Stimulated activated CD8-positive, alpha-beta memory T cell treated with anti-CD3 and anti-CD28 coated beads, Interleukin-15, amount 100 ng/mL, for 1 hour (primary cell): ENCODE results near the gene SNRPA1.

Experiments
- DNase-seq: peaks from one replicate; pipeline ENCODE4 v3.0.0-alpha.2; 2020; ENCODE audit warnings: low read depth

The SNRPA1 gene

DNA sequence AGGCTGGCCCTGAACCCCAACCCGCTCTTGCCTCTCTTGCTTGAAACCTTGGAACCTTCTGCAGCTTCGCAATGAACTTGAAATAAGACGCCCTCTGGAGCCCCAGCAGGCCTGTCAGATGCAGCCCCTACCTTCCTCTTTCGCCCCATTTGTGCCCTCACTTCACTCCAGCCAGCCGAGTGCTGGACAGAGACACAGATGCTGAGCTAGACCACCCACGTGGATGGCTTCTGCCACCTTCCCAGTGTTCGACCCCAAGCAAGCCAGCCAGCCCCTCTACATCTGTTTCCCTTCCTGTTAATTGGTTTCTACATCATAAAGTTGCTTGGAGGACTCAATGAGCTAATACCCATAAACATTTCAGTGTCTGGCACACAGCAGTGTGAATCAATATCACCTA, 23.8 kb upstream of the SNRPA1 start:
- no peak for DNase-seq

DNA sequence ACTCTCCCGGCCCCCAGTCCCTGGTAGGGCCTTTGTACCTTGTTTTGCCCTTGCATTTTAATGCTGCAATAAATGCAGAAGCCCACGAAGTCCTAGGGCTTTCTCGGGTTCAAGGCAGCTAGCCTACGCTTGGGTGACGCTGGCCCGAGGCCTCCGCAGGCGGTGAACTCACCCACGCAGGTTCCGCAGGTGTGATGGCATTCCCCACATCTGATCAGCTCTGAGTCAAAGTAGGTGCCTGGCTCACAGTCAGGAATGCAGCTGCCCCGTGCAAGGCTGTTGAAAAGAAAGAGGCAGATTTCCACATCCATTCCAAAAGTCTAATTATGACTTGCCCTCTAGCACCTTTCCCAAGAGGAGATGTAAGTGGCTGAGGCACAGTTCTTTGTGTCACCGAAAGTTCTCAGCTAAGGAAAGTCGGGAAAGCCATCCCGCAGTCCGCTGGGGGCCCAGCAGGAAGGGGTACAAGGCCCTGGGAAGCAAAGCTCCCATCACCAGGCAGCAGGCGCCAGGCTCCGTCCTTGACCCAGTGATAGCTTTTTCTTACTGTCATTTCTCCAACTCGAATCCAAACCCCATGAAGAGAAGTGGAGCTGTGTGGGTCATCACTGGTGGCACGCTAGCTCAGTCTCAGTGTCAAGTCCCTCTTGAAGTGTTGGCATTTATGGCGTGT, 23.2 kb upstream of the SNRPA1 start:
- no peak for DNase-seq

DNA sequence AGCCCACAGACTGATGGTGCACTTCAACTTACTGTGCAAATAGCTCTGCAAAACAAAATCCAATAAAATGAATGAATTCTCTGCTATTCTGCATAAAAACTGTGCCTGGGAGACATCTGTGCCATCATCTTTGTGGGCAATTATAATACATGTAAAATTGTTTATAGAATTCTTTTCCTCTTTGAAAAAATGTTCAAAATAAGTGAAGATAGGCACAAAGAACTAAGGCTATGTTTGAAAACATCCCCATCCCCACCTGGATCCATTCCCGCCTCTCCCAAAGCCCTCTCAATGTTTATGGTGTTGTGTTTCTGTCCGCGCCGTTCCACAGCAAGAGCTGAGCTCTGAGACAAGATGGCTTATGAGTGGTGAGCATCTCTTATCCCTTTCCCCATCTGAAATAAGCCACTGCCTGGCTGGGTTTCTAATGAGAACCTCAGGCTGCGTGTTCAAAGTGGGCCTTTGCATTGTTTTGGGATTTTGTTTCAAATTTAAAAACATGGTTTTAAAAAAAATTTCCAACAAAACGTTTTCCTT, 22.4 kb upstream of the SNRPA1 start:
- no peak for DNase-seq

DNA sequence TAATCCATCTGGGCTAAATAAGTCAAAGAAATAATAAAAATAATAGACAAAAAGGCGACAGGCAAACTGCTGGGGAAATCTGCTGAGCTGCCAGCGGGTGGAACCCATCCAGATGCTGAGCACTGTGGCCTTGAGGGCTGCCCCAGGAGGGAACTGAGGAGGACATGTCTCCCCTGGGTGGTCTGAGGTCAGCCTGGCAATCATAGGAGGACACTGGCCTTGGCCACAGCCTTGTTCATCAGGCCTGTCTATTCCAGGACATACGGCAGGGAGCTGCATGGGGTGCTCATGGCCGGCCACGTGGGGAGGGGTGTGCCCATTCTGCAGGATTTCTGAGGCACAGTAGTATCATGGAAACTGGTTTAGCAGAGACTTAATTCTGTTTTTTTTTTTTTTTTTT, 21.5 kb upstream of the SNRPA1 start:
- no peak for DNase-seq

DNA sequence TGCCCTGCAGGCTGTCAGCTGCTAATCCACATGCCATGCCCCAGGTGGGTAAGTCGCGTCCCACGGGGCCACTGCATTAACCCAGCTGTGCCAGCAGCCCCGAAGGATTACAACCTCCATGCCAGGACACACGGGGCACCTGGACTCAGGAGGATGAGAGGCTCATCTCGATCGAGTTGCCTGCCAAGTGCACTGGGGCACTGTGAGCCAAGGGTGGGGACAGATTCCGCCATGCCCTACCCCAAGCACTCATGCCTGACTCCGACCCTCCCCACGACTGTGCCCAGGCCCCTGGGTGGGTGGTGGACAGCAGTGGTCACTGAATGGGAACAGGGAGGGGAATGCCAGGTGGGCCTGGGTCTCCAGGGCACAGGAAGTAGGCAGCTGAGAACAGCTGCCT, 20.7 kb upstream of the SNRPA1 start:
- no peak for DNase-seq

DNA sequence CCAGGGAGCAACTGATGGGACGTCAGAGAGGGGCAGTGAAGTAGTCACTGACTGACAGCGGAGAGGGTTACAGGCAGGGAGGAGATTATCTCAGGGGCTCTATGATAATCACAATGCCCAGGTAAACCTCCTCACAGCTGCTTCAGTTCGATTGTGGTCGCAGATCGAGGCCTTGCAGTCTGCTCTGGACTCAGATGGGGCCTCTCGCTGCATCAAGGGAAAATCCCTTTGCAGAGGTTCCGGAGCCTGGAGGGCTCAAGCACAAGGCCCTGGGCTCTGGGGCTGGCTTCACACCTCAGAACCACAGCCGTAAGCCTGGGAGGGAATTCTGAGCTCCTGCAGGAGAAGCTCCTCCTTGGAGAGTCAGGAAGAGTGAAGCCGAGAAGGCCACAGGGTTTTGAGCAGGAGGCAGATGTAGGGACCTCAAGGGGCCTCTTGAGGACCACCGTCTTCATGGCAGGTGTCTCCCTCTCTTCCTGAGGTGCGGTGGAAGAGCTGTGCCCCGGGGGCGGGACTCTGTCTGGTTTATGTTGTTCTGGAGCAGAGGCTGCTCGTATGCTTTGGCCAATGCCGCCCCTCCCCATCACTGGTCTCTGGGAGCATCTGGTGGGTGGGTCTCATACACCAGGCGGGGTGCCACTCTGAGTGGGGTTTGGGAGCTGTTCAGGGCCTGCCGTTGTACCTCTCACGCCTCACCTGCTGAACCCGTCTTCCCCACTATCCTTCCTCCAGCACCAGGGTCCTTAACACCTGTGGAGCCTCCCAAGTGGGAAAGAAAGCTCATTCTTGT, 19.5 kb upstream of the SNRPA1 start:
- no peak for DNase-seq

DNA sequence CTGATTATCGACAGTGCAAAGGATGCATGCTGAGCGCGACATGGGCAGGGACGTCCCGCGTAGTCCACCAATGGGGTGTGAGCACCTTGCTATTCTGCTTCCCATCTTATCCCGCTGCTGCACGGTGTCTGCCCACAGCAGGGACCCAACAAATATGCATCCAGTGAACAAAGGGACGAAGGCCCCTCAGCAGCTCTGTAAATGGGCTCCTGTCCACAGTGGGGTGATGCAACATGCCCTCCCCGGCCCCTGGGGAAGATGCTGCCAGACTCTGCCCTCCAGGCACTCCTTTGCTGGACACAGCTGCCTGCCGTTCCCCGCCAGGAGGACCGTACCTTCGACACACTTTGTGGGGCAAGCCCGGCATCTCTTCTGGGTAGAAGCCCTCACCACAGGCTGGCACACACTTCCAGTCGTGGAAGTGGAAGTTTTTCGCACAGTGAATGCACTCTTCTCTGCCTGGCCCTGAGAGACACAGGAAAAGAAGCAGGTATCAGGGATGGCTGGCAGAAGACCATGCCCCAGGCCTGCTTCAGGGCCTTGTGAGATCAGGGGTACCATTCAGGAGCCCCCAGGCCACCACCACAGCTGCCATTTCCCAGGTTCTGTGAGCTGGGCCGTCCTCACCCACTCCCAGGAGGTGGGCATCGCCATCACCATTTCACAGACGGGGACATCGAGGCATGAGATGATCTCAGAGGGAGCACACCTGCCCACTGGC, 18.2 kb upstream of the SNRPA1 start:
- DNase-seq, result no peak

DNA sequence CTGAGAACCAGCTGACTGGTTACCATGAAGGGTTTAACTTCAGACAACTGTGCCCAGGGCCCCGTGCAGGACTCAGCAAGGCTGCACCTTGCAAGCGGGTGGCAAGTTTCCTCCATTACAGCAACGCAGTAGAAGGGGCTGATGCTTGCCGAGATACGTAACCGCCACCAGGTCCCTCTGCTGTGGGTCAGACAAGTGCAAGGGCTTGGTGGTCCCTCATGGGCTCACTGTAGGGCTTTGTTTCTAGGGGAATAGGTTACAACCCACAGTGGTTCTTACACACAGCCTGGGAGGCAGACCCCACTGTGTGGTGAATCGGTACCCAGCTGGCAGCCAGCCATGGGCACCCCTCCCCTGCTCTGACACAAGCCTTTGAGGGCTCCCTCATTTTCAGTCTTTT, 15.5 kb upstream of the SNRPA1 start:
- no peak for DNase-seq

DNA sequence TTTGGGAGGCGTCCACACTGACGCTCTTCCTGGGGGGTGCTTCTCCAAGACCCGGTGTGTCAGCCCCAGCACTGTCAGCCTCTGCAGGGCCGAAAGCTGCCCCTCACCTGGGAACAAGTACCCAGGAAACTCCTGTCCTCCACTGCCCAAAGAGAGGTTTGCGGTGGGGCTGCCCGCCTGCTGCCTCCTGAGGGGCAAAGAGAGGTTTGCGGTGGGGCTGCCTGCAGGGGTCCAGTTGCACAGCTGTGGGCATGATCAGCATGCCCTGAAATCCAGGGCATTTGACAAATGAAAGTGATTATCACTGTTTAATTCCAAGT, 15.1 kb upstream of the SNRPA1 start:
- no peak for DNase-seq

DNA sequence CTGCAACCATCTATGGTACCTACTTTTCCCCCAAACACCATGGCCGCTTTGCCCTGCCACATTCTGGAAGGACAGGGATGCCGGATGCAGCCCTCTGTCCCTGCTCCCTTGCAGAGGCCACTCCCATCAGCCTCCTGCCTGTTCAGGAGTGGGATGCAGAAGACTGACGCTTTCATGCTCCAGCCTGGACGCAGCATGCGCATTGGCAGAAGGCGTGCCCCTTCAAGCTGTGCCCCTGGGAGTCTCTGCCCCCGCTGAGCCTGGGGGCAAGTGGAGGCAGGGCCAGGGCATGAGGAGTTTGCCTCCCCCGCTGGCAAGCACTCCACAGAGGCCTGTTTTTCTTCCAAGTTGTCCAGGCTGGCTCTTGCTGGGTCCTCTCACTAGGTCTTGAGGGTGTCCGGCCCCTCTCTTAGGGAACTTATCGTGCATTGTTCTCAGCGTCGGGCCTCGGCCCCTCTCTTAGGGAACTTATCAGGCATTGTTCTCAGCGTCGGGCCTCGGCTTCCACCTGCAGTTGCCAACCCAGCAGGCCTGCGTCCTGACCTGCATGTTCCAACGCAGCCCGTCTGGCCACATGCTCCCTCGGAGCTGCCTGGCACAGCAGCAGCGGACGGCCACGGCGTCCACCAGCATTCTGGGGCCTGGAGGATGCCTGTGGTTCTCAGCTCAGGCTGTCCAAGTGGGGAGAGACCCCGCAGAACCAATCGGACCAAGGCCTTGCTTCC, 14.6 kb upstream of the SNRPA1 start:
- no peak for DNase-seq

DNA sequence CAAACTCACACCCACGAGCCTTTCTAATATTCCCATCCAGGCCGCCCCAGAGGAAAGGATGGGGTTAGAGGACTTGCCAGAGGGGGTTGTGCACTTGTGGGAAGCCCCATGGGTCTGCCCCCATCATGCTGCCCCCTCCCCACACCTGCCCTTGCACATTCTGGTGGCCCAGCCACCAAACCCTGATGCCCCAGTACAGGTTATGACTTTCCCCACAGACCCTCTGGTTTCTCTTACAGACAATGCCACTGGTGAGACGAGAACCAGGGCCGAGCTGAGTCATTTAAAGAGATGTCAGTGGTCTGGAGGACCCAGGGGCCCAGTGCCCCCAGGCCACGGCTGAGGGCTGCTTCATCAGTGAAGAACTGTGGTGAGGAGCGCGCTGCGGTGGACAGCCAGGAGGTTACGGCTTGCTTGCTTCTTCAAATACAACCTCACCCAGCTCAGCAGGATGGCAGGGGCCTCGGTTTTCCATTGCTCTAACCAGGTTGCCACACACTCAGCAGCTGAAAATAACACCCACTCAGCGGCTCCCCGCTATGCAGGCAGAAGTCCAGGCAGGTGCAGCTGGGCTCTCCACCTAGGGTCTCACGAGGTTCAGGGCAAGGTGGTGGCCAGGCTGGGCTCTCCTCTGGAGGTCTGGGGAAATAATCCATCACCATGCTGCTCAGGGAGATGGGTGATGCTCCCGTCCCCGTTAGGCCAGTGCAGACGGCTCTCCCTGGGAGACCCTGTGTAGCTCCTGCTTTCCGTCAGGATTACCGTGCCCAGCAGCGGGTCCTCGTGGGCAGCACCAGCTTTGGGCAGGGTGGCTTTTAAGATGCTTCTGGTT, 13.8 kb upstream of the SNRPA1 start:
- DNase-seq, result no peak

DNA sequence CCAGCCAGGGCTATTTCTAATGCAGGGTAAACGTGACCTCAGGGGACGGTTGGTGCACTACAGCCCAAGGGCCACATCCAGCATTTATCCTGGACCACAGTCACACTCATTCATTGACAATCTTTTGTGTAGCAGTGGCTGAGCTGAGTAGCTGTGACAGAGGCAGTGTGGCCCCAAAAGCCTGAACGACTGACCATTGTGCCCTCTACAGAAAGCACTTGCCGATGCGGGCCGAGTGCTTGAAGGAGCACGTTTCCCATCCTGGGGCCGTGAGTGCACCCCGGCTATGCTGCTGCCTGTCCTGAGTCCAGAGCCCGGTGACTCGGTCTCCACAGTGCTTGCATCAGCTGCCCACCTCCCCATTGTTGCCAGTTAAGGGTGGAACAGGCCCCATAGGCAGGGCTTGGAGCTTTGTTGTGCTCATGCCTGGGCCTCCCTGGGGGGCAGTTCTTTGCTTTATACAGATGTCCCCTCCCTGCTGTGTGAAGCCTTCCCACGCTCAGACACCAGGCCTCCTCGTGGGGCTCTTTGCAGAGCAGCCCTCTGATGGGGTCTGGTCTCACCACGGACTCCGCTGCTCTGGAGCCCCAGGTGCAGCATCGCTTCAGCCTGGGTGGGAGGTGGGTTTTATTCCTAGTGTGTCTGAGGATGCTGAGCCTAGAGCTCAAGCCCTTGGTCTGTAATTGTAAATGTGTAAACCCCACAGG, 13.0 kb upstream of the SNRPA1 start:
- DNase-seq, result no peak

DNA sequence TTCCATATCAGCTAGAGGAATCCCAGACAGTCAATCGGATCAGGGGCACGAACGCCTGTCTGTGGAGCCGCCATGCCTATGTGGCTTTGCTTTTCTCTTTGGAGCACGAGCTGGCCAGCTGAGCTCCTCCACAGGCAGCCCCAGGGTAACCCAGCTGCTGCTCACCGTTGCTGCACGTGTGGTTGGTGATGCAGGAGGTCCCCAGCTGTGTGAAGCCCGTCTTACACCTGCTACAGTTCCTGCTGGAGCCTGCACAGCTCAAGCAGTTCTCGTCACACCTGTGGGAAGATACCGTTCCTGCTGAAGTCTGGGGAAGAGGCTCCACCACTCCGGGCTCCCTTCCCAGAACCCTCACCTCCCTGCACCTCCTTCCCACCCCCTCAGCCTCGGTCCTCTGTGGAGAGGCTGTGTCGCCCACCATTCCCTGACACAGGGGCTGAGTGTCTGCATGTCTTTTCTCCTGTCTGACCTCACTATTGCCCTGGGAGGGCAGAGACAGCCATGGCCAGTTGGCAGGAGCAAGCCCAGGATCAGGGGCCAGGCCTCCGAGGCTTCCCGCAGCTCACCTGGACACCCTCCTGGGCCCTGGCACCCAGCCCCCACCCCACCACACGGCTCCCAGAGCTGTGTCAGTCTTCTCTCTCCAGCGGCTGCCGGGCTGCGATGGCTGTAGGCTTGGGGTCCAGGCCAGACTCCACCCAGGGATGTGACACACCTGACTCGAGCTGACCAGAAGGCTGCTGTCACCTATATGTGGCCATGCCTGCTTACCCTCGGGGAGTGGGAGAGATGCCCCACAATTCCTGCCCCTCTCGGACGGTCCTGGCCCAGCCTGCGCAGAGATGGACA, 12.2 kb upstream of the SNRPA1 start:
- no peak for DNase-seq

DNA sequence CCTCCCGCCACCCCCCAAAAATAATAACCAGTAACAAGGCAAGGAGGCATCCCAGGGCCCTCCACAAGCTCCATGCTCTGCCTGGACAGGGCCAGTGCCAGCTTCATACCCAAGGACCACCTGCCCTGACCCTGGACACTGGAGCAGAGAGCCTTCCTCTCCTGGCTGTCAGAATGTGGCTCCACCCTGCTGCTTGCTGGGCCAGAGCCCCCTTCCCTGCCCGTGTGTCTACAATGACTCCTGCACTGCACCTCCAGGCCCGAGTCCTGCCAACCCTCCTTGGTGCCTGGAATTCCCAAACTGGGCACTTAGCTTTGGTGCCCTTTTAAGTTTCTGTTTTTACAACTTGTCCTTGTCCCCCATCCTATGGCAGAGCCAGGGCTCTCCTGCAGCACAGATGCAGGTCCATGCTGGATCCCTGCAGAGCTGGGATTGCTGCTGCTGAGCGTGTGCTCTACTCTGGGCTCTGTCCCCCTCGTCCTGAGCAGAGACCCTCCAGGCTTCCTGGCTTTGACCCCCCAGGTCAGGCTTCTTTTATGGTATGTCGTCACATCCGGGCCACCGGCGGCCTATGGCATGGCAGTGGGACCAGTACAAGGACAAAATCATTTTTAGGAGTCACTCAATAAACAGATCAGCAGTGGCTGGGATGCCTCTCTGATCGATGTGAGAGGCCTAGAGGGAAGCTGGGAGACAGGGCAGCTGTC, 11.4 kb upstream of the SNRPA1 start:
- DNase-seq, result no peak

DNA sequence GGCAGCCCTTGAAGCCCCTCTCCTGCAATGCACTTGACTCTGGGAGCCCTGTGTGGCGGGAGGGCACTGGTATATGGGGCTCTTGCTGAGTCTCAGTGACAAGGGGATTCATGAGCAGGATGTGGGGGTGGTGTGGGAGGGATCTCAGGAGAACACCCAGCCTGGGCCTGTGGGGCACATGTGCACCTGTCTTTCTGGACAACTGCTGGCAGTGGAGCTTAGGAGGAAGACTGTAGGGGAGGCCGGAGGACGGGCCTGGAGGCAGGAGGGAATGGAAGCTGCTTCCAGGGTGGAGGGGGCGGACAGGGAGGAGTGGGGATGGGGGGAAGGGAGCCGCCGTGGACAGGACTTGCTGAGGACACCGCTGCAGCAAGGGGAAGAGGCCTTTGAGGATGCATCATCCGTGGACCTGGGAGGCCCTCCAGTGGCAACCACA, 10.8 kb upstream of the SNRPA1 start:
- DNase-seq, result no peak

DNA sequence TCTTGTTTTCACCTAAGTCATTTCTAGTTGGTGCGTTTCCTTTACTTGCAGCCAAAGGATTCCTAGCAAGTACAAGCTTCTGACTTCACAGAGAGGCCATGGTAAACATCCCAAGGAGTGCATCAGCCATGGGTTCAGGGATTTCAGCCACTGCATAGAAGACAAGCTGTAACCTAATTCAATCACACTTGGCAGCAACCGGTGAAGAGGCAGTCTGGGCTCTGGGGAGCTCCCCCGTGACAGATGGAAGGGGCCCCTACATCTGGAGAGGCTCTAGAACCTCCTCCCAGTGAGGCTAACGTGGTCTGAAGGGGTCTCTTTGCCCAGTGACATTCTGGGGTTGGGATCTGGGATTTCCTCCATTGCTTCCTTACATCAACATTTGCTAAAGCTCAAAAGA, 8.4 kb upstream of the SNRPA1 start:
- DNase-seq, result no peak

DNA sequence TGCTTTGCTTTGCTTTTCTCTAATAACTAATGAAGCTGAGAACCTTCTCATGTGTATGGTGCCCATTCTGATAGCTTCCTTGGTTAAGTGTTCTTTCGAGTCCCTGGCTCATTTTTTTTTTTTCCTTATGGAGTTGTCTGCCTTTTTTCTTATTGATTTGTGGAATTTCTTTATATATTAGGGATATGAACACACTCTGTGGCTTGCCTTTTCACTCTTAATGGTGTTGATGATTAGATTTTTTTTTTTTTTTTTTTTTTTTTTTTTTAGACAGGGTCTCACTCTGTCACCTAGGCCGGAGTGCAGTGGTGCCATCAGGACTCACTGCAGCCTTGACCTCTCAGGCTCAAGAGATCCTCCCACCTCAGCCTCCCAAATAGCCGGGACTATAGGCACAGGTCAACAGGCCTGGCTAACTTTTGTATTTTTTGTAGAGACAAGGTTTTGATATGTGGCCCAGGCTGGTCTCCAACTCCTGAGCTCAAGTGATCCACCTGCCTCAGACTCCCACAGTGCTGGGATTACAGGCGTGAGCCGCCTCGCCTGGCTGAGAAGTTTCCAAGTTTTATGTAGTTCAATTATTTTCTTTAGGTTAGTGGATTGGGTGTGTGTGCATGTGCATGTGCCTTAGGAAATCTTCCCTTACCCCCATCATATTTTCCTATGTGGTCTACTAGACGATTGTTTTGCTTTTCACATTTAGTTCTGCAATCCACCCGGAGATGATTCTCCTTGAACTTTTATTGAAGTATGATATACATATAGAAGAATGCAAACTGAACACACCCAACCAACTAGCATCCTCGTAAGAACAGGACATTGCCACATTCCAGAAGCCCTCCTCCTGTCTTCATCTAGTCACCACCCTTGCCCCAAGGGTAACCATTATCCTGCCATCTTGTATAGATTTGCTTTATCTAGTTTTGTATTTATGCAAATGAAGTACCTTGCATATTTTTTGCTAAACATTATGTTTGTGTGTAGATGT, 1.7 kb upstream of the SNRPA1 start:
- no peak for DNase-seq

DNA sequence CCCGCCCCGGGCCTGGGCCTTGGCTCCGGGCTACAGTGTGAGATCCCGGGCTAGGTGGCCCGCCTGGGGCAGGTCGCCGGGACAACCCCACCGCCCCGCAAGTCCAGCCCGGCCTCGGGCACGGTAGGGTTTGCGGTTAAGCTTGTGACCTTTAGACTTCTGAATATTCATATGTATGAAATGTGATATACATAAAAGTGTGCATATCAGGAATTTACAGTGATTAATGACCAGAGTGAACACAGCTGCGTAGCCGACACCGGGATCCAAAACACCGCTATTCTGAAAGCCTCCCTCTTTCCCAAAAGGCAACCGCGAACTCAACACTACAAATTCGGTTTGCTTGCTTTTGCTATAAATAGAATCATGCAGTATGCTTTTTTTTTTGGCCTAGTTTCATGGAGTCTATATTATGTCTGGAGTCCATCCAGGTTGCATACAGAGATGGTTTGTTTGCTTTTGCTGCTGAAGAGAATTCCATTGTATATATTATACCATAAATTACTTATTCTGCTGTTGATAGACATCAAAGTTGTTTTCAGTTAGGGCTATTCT, 636 bp upstream of the SNRPA1 start:
- DNase-seq, result no peak
